ENCODE results near the gene RFTN1.

DNA sequence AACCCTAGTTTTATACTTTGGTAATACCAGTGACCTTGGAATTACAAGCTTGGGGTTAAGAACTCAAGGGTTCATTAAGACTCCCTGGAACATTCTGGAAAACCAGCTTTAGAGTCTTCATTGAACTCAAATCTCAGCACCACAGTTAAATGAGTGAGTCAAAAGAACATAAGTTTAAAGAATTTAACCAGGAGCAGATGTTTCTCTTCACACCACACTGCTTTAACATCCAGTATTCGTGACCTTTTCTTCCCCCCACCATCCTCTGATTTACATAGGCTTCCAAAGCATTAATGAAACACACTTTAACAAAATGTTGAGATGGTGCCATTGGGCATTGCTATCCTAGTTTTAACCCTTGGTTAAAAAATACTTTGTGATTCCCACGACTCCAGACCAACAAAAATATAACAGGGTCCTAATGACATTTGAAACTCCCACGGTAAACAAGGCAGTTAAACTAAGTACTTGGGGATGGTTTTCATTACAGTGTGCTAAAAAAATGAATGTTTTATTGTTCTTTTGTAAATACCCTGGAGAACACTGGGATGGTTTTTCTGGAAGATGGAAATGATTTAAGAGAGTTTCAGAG, 124.6 kb downstream of the RFTN1 start:
- peak in 1 of 4 experiments; percentile 3 for TF ChIP-seq CTCF (IDR thresholded peaks at IDR 0.05)
- no peak for TF ChIP-seq POLR2A (IDR thresholded peaks at IDR 0.05)

Measured in uterus (tissue), 2 donors.